K562 (cell line): ENCODE measurements around the gene TAS1R3. TPM values are rescaled to one million over a fixed set of nuclear protein-coding genes. Genes with fewer than 3 reads are reported as not detected.

Source experiments
- CAMTA2 ChIP-seq: fragments of 250-450 bp; sonication (Bioruptor Pico); conservative IDR thresholded peaks from 2 replicates; pipeline ENCODE4 v1.5.1; 2022
- CGGBP1 ChIP-seq: fragments of 250-450 bp; sonication (Bioruptor Pico); IDR thresholded peaks from 2 replicates; pipeline ENCODE4 v1.9.0; 2021; ENCODE audit warnings: mild to moderate bottlenecking
- CHD2 ChIP-seq: IDR thresholded peaks from 2 replicates; pipeline ENCODE4 v1.6.1; 2011; ENCODE audit warnings: low read depth, low read length
- CTCFL ChIP-seq: IDR thresholded peaks from 2 replicates; pipeline ENCODE4 v1.6.1; 2011; ENCODE audit warnings: borderline replicate concordance, low read depth, mild to moderate bottlenecking, moderate library complexity, low read length; ENCODE audit not compliant: insufficient read depth, poor library complexity, severe bottlenecking
- FIP1L1 ChIP-seq: fragments of 200-400 bp; formaldehyde crosslinking; IDR thresholded peaks from 2 replicates; pipeline ENCODE4 v1.6.1; 2018; ENCODE audit warnings: mild to moderate bottlenecking, low read depth, low read length; ENCODE audit not compliant: poor library complexity, severe bottlenecking
- FOXP1 ChIP-seq: sonication (generic); formaldehyde crosslinking; IDR thresholded peaks from 2 replicates; pipeline ENCODE4 v1.8.0; 2022; ENCODE audit warnings: mild to moderate bottlenecking, missing genetic modification reagents
- HDAC1 ChIP-seq, 2 experiments: fragments of 450-650 bp; IDR thresholded peaks; 2 replicates each; pipeline ENCODE4 v1.6.1; 2016 to 2017; ENCODE audit warnings: inconsistent platforms in 1 of 2, mild to moderate bottlenecking in 1 of 2, moderate library complexity in 1 of 2
- HMGXB4 ChIP-seq: sonication (generic); formaldehyde crosslinking; IDR thresholded peaks from 2 replicates; pipeline ENCODE4 v1.8.1; 2023; ENCODE audit warnings: mild to moderate bottlenecking, missing genetic modification reagents
- MCM3 ChIP-seq: fragments of 450-650 bp; IDR thresholded peaks from 2 replicates; pipeline ENCODE4 v1.6.1; 2016
- MTA2 ChIP-seq: fragments of 450-650 bp; IDR thresholded peaks from 2 replicates; pipeline ENCODE4 v1.6.1; 2016; ENCODE audit warnings: low read depth
- NBN ChIP-seq: fragments of 450-650 bp; IDR thresholded peaks from 2 replicates; pipeline ENCODE4 v1.6.1; 2016; ENCODE audit warnings: low read depth, mild to moderate bottlenecking
- NFYB ChIP-seq: IDR thresholded peaks from 2 replicates; pipeline ENCODE4 v1.6.1; 2011; ENCODE audit warnings: mild to moderate bottlenecking, moderate library complexity; ENCODE audit not compliant: insufficient read length; ENCODE audit errors: extremely low read depth
- NR4A1 ChIP-seq, 2 experiments: fragments of 250-450 bp in 1 of 2; fragments of 450-650 bp in 1 of 2; sonication (Bioruptor Pico) in 1 of 2; IDR thresholded peaks; 2 replicates each; pipeline versions ENCODE4 v1.4.0 to v1.6.1; 2016 to 2020; ENCODE audit warnings: mild to moderate bottlenecking in 2 of 2, missing compliant biosample characterization in 1 of 2, missing genetic modification characterization in 1 of 2, moderate library complexity in 1 of 2
- PHF20 ChIP-seq: fragments of 450-650 bp; IDR thresholded peaks from 2 replicates; pipeline ENCODE4 v1.6.1; 2018; ENCODE audit not compliant: partially characterized antibody
- RBFOX2 ChIP-seq: fragments of 200-400 bp; formaldehyde crosslinking; IDR thresholded peaks from 2 replicates; pipeline ENCODE4 v1.6.1; 2017; ENCODE audit warnings: low read depth, mild to moderate bottlenecking, low read length, moderate library complexity
- STAG1 ChIP-seq: sonication (generic); formaldehyde crosslinking; IDR thresholded peaks from 2 replicates; pipeline ENCODE4 v1.5.0; 2020; ENCODE audit warnings: missing genetic modification reagents, borderline replicate concordance
- ZBED1 ChIP-seq: IDR thresholded peaks from 2 replicates; pipeline ENCODE4 v1.6.1; 2014
- ZNF133 ChIP-seq: fragments of 250-450 bp; sonication (Bioruptor Pico); IDR thresholded peaks from 2 replicates; pipeline ENCODE4 v1.4.0; 2020; ENCODE audit warnings: mild to moderate bottlenecking
- ZNF174 ChIP-seq: fragments of 250-450 bp; sonication (Bioruptor Pico); IDR thresholded peaks from 2 replicates; pipeline ENCODE4 v1.4.0; 2020; ENCODE audit warnings: mild to moderate bottlenecking
- ZNF347 ChIP-seq: fragments of 450-650 bp; formaldehyde crosslinking; IDR thresholded peaks from 2 replicates; pipeline ENCODE4 v1.4.0; 2020; ENCODE audit warnings: low read depth, mild to moderate bottlenecking, moderate library complexity
- ZNF583 ChIP-seq: fragments of 250-450 bp; sonication (Bioruptor Pico); IDR thresholded peaks from 2 replicates; pipeline ENCODE4 v1.4.0; 2020
- ZNF584 ChIP-seq: fragments of 200-800 bp; sonication (Bioruptor generic); IDR thresholded peaks from 2 replicates; pipeline ENCODE4 v1.6.1; 2016; ENCODE audit warnings: low read depth, mild to moderate bottlenecking, missing genetic modification characterization, missing compliant biosample characterization
- ZNF695 ChIP-seq: fragments of 450-650 bp; formaldehyde crosslinking; IDR thresholded peaks from 2 replicates; pipeline ENCODE4 v1.4.0; 2020; ENCODE audit warnings: mild to moderate bottlenecking, moderate library complexity
- polyA plus RNA-seq, 8 experiments: library from polyadenylated mRNA; depleted of rRNA in 4 of 8; stranded (reverse) in 5 of 8; unstranded in 3 of 8; fragments of >200 nt; fragmentation: Nextera tagmentation in 2 of 8; fragmentation: Illumina TruSeq in 1 of 8; extraction: Ambion mirVana in 2 of 8; extraction: Trizol in 1 of 8; gene quantifications; 2 replicates each; pipeline versions ENCODE4 v1.2.1 to v1.2.3, GENCODE V29; 2011 to 2014; ENCODE audit warnings: inconsistent platforms in 1 of 8, missing spikeins in 1 of 8
- total RNA-seq, 7 experiments: library from RNA; depleted of rRNA in 6 of 7; stranded (reverse); fragments of >200 nt in 6 of 7; fragmentation: Illumina TruSeq in 2 of 7; extraction: Trizol in 2 of 7; gene quantifications; 2 replicates each; pipeline versions ENCODE4 v1.2.1 to v1.2.3, GENCODE V29; 2011 to 2021; ENCODE audit warnings: low replicate concordance in 1 of 7

TAS1R3 gene
- total and polyA plus RNA-seq, 9 of the 15 experiments (the other 6 are each of a cell fraction or from before 2014, with no cell fraction given) = 0.07 to 0.13 TPM; not detected in 7

- TF ChIP-seq NR4A1 (CRISPR knock-in tag; IDR thresholded peaks at IDR 0.05) (no peak), NR4A1 (tag; IDR thresholded peaks at IDR 0.05) (no peak), FIP1L1 (peak; percentile 1), FOXP1 (CRISPR knock-in tag) (peak; percentile 77; the same call in 1 of the 2 replicates), CHD2 (0 out of 2 replicates have a peak, but pooled peaks have one; percentile 15), CTCFL (no peak), PHF20 (no peak), MCM3 (no peak), ZNF695 (CRISPR knock-in tag) (no peak), NBN (no peak), ZNF174 (no peak), CAMTA2 (CRISPR knock-in tag) (no peak), ZNF584 (CRISPR knock-in tag) (no peak), ZNF347 (CRISPR knock-in tag) (no peak), RBFOX2 (no peak; the same call in none of the 2 replicates), STAG1 (CRISPR knock-in tag) (peak; percentile 77; the same call in 1 of the 2 replicates), HDAC1 (IDR thresholded peaks at IDR 0.05) (peak in 1 of 2 experiments; percentile 81; a peak in 2 of 4 replicates), ZNF133 (CRISPR knock-in tag) (no peak), MTA2 (no peak), HMGXB4 (peak; percentile 67; the same call in 1 of the 2 replicates), NFYB (no peak), ZNF583 (CRISPR knock-in tag) (no peak), ZBED1 (no peak), CGGBP1 (CRISPR knock-in tag) (no peak)
Measured at GRCh38 chr1:1334835-1335234, 3.8 kb downstream of the TAS1R3 start (continued).
